ENCODE results near the gene TMPRSS3. TPM values are rescaled to one million over a fixed set of nuclear protein-coding genes. Genes with fewer than 3 reads are reported as not detected.

The TMPRSS3 gene
- total and polyA plus RNA-seq, 9 of the 15 experiments (the other 6 are each of a cell fraction or from before 2014, with no cell fraction given): 0.07 TPM; not detected in 8

DNA sequence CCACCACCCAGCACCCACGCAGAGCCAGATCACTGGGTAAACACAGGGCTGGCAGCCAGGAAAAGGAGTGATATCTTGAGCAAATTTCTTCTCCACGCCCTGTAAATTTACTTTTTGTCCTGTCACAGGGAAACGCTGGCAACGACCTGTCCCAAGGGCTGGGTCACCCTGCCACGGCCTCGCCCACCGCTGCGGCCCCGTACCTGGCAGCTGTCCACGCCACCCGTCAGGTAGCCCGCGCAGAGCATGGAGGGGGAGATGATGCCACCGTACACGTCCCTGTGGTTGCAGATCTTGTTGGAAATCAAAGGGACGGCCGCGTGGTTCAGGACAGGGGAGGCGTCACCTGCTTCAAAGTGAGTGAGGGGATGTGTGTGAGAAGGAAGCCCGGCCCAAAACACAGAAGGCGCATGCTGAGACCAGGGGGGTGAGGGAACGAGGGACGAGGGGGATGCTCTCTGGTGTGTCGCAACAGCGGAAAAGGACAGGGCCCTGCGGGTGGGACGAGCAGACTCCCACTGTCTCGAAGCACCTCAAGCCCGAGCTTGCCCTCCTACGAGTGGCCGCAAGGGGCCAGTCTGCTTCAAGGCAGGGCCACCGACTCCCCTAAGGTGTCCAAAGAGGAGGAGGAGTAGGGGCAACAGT is 19.4 kb downstream of the TMPRSS3 start (continued):
- TF ChIP-seq SUPT5H (IDR thresholded peaks at IDR 0.05) (no peak), RAD21 (CRISPR knock-in tag; conservative IDR thresholded peaks at IDR 0.05 in 1 of 2, IDR thresholded peaks at IDR 0.05 in 1 of 2) (peak; percentile 42 to 72; a peak in 3 of 4 replicates), ETV6 (IDR thresholded peaks at IDR 0.05; ENCODE audit: borderline replicate concordance in 1 of 2, low read depth in 2 of 2, low read length in 1 of 2) (no peak), ETV6 (CRISPR knock-in tag; IDR thresholded peaks at IDR 0.05; ENCODE audit: borderline replicate concordance) (no peak), POLR2H (tag; IDR thresholded peaks at IDR 0.05; ENCODE audit: low read depth) (no peak), RNF2 (IDR thresholded peaks at IDR 0.05) (no peak), SMARCE1 (IDR thresholded peaks at IDR 0.05) (no peak), PHF21A (IDR thresholded peaks at IDR 0.05; ENCODE audit: borderline replicate concordance, low read depth) (no peak), ZKSCAN3 (CRISPR knock-in tag; IDR thresholded peaks at IDR 0.05) (no peak), ZKSCAN1 (IDR thresholded peaks at IDR 0.05; ENCODE audit: low read depth, low read length) (no peak), EZH2 (IDR thresholded peaks at IDR 0.05; ENCODE audit: borderline replicate concordance, low read depth, low read length) (no peak), ARNT (IDR thresholded peaks at IDR 0.05) (no peak), HDAC1 (IDR thresholded peaks at IDR 0.05) (no peak), ELF1 (tag; IDR thresholded peaks at IDR 0.05) (no peak)
- TF ChIP-seq, protein P1, sequence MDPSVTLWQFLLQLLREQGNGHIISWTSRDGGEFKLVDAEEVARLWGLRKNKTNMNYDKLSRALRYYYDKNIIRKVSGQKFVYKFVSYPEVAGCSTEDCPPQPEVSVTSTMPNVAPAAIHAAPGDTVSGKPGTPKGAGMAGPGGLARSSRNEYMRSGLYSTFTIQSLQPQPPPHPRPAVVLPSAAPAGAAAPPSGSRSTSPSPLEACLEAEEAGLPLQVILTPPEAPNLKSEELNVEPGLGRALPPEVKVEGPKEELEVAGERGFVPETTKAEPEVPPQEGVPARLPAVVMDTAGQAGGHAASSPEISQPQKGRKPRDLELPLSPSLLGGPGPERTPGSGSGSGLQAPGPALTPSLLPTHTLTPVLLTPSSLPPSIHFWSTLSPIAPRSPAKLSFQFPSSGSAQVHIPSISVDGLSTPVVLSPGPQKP (CRISPR knock-in tag; IDR thresholded peaks at IDR 0.05): no peak
- TF ChIP-seq, protein P2, sequence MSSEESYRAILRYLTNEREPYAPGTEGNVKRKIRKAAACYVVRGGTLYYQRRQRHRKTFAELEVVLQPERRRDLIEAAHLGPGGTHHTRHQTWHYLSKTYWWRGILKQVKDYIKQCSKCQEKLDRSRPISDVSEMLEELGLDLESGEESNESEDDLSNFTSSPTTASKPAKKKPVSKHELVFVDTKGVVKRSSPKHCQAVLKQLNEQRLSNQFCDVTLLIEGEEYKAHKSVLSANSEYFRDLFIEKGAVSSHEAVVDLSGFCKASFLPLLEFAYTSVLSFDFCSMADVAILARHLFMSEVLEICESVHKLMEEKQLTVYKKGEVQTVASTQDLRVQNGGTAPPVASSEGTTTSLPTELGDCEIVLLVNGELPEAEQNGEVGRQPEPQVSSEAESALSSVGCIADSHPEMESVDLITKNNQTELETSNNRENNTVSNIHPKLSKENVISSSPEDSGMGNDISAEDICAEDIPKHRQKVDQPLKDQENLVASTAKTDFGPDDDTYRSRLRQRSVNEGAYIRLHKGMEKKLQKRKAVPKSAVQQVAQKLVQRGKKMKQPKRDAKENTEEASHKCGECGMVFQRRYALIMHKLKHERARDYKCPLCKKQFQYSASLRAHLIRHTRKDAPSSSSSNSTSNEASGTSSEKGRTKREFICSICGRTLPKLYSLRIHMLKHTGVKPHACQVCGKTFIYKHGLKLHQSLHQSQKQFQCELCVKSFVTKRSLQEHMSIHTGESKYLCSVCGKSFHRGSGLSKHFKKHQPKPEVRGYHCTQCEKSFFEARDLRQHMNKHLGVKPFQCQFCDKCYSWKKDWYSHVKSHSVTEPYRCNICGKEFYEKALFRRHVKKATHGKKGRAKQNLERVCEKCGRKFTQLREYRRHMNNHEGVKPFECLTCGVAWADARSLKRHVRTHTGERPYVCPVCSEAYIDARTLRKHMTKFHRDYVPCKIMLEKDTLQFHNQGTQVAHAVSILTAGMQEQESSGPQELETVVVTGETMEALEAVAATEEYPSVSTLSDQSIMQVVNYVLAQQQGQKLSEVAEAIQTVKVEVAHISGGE (CRISPR knock-in tag; IDR thresholded peaks at IDR 0.05): peak in 1 of 3 experiments; percentile 71; a peak in 1 of 6 replicates
- TF ChIP-seq, protein P3, sequence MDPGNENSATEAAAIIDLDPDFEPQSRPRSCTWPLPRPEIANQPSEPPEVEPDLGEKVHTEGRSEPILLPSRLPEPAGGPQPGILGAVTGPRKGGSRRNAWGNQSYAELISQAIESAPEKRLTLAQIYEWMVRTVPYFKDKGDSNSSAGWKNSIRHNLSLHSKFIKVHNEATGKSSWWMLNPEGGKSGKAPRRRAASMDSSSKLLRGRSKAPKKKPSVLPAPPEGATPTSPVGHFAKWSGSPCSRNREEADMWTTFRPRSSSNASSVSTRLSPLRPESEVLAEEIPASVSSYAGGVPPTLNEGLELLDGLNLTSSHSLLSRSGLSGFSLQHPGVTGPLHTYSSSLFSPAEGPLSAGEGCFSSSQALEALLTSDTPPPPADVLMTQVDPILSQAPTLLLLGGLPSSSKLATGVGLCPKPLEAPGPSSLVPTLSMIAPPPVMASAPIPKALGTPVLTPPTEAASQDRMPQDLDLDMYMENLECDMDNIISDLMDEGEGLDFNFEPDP (CRISPR knock-in tag; IDR thresholded peaks at IDR 0.05): no peak
- TF ChIP-seq, protein P4, sequence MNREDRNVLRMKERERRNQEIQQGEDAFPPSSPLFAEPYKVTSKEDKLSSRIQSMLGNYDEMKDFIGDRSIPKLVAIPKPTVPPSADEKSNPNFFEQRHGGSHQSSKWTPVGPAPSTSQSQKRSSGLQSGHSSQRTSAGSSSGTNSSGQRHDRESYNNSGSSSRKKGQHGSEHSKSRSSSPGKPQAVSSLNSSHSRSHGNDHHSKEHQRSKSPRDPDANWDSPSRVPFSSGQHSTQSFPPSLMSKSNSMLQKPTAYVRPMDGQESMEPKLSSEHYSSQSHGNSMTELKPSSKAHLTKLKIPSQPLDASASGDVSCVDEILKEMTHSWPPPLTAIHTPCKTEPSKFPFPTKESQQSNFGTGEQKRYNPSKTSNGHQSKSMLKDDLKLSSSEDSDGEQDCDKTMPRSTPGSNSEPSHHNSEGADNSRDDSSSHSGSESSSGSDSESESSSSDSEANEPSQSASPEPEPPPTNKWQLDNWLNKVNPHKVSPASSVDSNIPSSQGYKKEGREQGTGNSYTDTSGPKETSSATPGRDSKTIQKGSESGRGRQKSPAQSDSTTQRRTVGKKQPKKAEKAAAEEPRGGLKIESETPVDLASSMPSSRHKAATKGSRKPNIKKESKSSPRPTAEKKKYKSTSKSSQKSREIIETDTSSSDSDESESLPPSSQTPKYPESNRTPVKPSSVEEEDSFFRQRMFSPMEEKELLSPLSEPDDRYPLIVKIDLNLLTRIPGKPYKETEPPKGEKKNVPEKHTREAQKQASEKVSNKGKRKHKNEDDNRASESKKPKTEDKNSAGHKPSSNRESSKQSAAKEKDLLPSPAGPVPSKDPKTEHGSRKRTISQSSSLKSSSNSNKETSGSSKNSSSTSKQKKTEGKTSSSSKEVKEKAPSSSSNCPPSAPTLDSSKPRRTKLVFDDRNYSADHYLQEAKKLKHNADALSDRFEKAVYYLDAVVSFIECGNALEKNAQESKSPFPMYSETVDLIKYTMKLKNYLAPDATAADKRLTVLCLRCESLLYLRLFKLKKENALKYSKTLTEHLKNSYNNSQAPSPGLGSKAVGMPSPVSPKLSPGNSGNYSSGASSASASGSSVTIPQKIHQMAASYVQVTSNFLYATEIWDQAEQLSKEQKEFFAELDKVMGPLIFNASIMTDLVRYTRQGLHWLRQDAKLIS (CRISPR knock-in tag; IDR thresholded peaks at IDR 0.05): no peak
